Testis (tissue), 3 donors: ENCODE results near the gene ABCF2. TPM values are rescaled to one million over a fixed set of nuclear protein-coding genes. Genes with fewer than 3 reads are reported as not detected.

Experiments used
- DNase-seq: peaks from one replicate; pipeline ENCODE4 v3.0.0-alpha.2; 2019
- H3K27ac ChIP-seq, 2 donors: fragments of 200-600 bp; sonication (generic); one replicate each; pipeline ENCODE4 v1.5.1; 2019
- H3K27me3 ChIP-seq: fragments of 200-600 bp; sonication (generic); one replicate; pipeline ENCODE4 v1.5.1; 2019
- H3K36me3 ChIP-seq: fragments of 200-600 bp; sonication (generic); one replicate; pipeline ENCODE4 v1.5.1; 2017; ENCODE audit warnings: low read depth; ENCODE audit errors: missing control alignments
- H3K4me1 ChIP-seq: fragments of 200-600 bp; sonication (generic); one replicate; pipeline ENCODE4 v1.5.1; 2019
- H3K4me3 ChIP-seq, 2 donors: fragments of 200-600 bp; sonication (generic); one replicate each; pipeline ENCODE4 v1.5.1; 2017 to 2019
- H3K9me3 ChIP-seq: fragments of 200-600 bp; sonication (generic); one replicate; pipeline ENCODE4 v1.5.1; 2017
- POLR2A ChIP-seq: fragments of 450-650 bp; IDR thresholded peaks from one replicate; pipeline ENCODE4 v1.6.1; 2017; ENCODE audit warnings: antibody characterized with exemption, mild to moderate bottlenecking, moderate library complexity
- WGBS, 2 donors: methylation state at CpG; one replicate each; pipeline ENCODE4 v1.1.5; 2018; 5-methylcytosine and 5-hydroxymethylcytosine counted together
- intact Hi-C: fragments of 100-400 bp; cut with DNase I; formaldehyde crosslinking; loops from one replicate; pipeline ENCODE4 v1.15.1; 2023; ENCODE audit warnings: low total_unique reads
- polyA plus RNA-seq: library from polyadenylated mRNA; stranded (reverse); fragments of 350-450 nt; fragmentation: Illumina TruSeq; extraction: RNeasy Lipid Tissue Mini Kit (QIAGEN cat#74804); gene quantifications from one replicate; pipeline ENCODE4 v1.2.3, GENCODE V29; 2014; ENCODE audit warnings: low read depth, low replicate concordance; ENCODE audit not compliant: insufficient read depth
- total RNA-seq, 2 donors: library from RNA; depleted of rRNA; stranded (reverse); fragments of >200 nt; gene quantifications; one replicate each; pipeline ENCODE4 v1.2.3, GENCODE V29; 2016
- TF ChIP-seq, protein P1 (sequence below), 3 experiments: fragments of 450-650 bp in 2 of 3; fragments of 200-600 bp in 1 of 3; sonication (generic) in 1 of 3; IDR thresholded peaks; one replicate each; pipeline ENCODE4 v1.5.1; 2016 to 2019; ENCODE audit warnings: antibody characterized with exemption in 3 of 3, mild to moderate bottlenecking in 2 of 3, moderate library complexity in 1 of 3

ABCF2 gene
- total and polyA plus RNA-seq, 3 donors from 2014 or later: 44.4 to 54.3 (median 49.4) TPM

DNA sequence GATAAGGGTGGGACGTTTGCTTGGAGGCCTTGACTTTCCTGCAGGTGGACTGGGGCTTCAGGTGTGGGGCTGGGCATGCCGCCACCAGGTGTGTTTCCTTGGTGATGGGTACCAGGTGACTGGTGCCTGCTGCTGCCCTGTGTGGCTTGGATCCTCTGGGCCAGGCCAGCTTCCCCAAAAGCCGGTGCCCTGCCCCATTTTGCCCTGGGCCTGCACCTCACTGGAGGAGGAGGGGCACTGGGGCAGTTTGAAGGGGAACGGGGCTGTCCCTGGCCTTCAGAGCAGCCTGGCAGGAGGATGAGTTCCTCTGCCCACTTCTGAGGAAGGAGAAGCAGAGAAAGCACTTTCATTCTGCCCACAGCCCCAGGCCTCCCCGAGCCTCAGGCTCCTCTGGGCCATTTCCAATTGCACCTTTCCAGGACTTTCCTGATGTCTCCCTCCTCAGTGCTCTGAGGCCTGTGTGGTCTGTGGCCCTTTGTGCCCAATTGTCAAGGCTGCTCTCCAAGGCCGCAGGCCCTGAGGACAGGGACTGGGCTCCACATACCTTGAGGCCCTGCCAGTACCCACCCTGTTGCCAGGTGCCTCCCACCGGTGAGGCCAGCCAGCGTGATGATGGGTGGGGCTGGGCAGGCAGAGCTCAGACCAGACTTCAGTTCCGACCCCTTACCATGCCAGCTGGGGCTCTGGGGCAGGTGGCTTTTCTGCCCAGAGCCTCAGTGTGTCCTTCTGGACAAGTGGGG lies 46.8 kb upstream of the ABCF2 start:
- TF ChIP-seq, protein P1, sequence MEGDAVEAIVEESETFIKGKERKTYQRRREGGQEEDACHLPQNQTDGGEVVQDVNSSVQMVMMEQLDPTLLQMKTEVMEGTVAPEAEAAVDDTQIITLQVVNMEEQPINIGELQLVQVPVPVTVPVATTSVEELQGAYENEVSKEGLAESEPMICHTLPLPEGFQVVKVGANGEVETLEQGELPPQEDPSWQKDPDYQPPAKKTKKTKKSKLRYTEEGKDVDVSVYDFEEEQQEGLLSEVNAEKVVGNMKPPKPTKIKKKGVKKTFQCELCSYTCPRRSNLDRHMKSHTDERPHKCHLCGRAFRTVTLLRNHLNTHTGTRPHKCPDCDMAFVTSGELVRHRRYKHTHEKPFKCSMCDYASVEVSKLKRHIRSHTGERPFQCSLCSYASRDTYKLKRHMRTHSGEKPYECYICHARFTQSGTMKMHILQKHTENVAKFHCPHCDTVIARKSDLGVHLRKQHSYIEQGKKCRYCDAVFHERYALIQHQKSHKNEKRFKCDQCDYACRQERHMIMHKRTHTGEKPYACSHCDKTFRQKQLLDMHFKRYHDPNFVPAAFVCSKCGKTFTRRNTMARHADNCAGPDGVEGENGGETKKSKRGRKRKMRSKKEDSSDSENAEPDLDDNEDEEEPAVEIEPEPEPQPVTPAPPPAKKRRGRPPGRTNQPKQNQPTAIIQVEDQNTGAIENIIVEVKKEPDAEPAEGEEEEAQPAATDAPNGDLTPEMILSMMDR (IDR thresholded peaks at IDR 0.05): no peak
- no peak for TF ChIP-seq POLR2A
- no peak for DNase-seq
- H3K9me3 ChIP-seq: no peaks in the 10 kb centered on the region
- H3K4me3 ChIP-seq: no peak overlapping the region
- no peak overlapping the region for H3K27ac ChIP-seq
- 63% methylated on average over 6 to 9 of the region's 9 CpGs for WGBS, 2 donors
- no peaks in the 10 kb centered on the region for H3K27me3 ChIP-seq
- intact Hi-C loops: no loop called here
- H3K36me3 ChIP-seq: no peaks in the 10 kb centered on the region
- H3K4me1 ChIP-seq: peaks cover 15% of the 10 kb centered on the region

DNA sequence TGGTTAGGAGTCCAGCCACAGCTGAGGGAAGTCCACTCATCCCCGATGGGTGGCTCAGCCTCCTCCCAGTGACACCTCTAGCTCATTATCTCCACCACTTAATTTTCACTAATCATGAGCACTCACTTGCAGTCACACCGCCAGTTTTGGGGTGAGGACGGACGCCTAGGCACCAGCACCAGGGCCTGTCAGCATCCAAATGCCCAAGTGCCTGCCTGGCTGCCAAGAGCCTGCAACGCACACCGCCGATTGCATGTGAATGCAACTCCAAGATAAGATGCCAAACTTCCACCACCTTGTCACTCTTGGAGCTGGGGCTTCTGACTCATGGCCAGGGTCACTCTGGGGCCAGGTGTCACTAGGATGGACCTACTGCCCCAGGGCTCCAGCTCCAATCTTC lies 45.9 kb upstream of the ABCF2 start:
- Histone ChIP-seq H3K27me3 (no peaks in the 10 kb centered on the region), H3K4me1 (peaks cover 15% of the 10 kb centered on the region), H3K9me3 (no peaks in the 10 kb centered on the region), H3K36me3 (no peaks in the 10 kb centered on the region), H3K4me3 (no peak overlapping the region), H3K27ac (no peak overlapping the region)
- DNase-seq: no peak
- intact Hi-C loops: no loop called here
- no peak for TF ChIP-seq POLR2A
- TF ChIP-seq, protein P1 (IDR thresholded peaks at IDR 0.05): no peak
- WGBS, 2 donors: 83 to 88% methylated on average over 7 of the region's 7 CpGs

DNA sequence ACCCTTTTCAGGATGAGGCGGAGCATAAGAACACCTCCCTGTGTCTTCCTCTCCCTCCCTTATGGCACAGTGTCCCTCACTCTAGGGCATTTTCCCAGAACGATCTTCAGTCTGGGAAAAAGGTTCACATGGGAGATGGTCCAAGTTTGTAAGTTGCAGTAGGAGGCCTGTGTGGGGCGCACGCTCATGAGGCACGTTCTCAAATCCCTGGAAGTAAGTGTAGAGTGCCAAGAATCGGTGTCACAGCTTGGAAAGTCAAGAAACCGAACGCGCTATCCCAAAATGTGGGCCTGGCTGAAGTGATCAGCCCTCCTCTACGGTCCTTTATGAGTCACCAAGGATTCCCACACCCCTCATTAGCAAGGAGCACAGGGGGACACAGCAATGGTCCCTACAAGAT lies 45.4 kb upstream of the ABCF2 start:
- intact Hi-C loops: no loop called here
- Histone ChIP-seq H3K4me1 (peaks cover 11% of the 10 kb centered on the region), H3K9me3 (no peaks in the 10 kb centered on the region), H3K27me3 (no peaks in the 10 kb centered on the region), H3K4me3 (no peak overlapping the region), H3K27ac (no peak overlapping the region), H3K36me3 (no peaks in the 10 kb centered on the region)
- WGBS, 2 donors: 56 to 67% methylated on average over 10 of the region's 10 CpGs
- TF ChIP-seq, protein P1 (IDR thresholded peaks at IDR 0.05): no peak
- no peak for TF ChIP-seq POLR2A
- DNase-seq: no peak

DNA sequence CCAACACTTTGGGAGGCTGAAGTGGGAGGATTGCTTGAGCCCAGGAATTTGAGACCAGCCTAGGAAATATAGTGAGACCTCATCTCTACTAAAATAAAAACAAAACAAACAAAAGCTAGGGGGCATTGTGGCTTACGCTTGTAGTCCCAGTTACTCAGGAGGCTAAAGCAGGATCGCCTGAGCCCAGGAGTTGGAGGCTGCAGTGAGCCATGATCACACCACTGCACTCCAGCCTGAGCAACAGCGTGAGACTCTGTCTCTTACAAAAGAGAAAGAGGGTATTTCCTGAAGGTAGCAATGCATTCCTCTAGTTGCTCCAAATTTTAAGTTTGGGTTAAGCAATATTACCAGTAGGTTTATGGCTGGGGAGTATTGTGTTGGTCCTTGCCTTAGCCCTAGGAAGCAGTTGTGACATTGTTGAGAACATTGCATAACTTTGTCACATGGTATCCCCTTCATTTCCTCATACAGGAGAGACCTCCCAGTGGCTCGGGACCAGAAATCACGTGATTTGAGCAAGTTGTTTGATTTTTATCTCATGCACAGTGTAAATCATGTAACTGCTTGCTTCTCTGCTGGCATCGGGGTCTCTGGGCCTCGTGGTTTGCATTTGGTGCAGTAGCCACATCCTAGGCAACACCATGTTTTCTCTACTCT lies 44.8 kb upstream of the ABCF2 start:
- no peak overlapping the region for H3K27ac ChIP-seq
- H3K4me3 ChIP-seq: no peak overlapping the region
- intact Hi-C loops: no loop called here
- no peak for DNase-seq
- no peaks in the 10 kb centered on the region for H3K9me3 ChIP-seq
- no peaks in the 10 kb centered on the region for H3K27me3 ChIP-seq
- H3K36me3 ChIP-seq: no peaks in the 10 kb centered on the region
- no peak for TF ChIP-seq POLR2A
- TF ChIP-seq, protein P1 (IDR thresholded peaks at IDR 0.05): no peak
- H3K4me1 ChIP-seq: peaks cover 8% of the 10 kb centered on the region
- WGBS, 2 donors: 67 to 68% methylated on average over 7 of the region's 7 CpGs

DNA sequence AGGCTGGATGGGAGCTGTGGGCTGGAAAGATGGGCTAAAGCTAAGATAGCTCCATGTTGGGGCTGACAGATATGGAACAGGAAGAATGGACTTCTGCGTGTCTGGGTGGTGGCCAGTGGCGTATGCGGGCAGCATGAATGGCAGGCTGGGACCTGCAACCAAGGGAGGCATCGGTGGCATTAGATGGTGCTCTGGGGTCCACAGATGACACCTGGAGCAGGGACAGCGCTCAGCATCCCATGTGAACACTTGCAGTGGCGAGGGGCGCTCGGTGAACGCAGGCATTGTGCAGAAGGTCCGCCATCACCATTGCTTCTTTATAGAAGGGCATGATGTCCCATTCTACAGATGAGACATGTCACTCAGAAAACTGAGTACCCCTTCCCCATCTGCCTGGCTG lies 42.5 kb upstream of the ABCF2 start:
- WGBS, 2 donors: 95 to 99% methylated on average over 10 of the region's 10 CpGs
- no peaks in the 10 kb centered on the region for H3K9me3 ChIP-seq
- no peak overlapping the region for H3K4me3 ChIP-seq
- DNase-seq: no peak
- no peak overlapping the region for H3K27ac ChIP-seq
- intact Hi-C loops: no loop called here
- H3K36me3 ChIP-seq: no peaks in the 10 kb centered on the region
- TF ChIP-seq, protein P1 (IDR thresholded peaks at IDR 0.05): no peak
- TF ChIP-seq POLR2A: no peak
- no peaks in the 10 kb centered on the region for H3K4me1 ChIP-seq
- H3K27me3 ChIP-seq: no peaks in the 10 kb centered on the region
